ENCODE measurements around the gene CTSF. TPM values are rescaled to one million over a fixed set of nuclear protein-coding genes. Genes with fewer than 3 reads are reported as not detected.

The CTSF gene
- total and polyA plus RNA-seq, 2 of the 13 experiments (the other 11 are each of a cell fraction or from before 2014, with no cell fraction given): not detected

GRCh38 chr11:66556086-66556485 is 12.3 kb downstream of the CTSF start (continued):
- no peak for TF ChIP-seq ETS1 (CRISPR knock-in tag; IDR thresholded peaks at IDR 0.05)

- peaks cover 4 to 43% of the 10 kb centered on the region in 2 experiments for H3K27me3 ChIP-seq (ENCODE audit: control insufficient read depth in 1 of 2, insufficient read depth in 2 of 2, low read length in 2 of 2)
- intact Hi-C loops (cut with micrococcal nuclease; ENCODE audit: unreplicated experiment): no loop called here
- H3K4me3 ChIP-seq (replicated peaks in 1 of 3; ENCODE audit: insufficient read depth in 1 of 3, low read depth in 2 of 3, low read length in 3 of 3): no peak overlapping the region
- no peak for ATAC-seq
- H3K36me3 ChIP-seq (replicated peaks in 1 of 2; ENCODE audit: control insufficient read depth in 1 of 2, insufficient read depth in 2 of 2, low read length in 2 of 2): no peaks in the 10 kb centered on the region
- ChIA-PET POLR2A (no interaction called here), CTCF (ENCODE audit: low intra/inter-chr PET ratio, low total read pairs) (no interaction called here)
- peaks cover 8% of the 10 kb centered on the region for H3K4me1 ChIP-seq (ENCODE audit: insufficient read depth, low read length)
- FAIRE-seq: no peak
- no peaks in the 10 kb centered on the region for H3K79me2 ChIP-seq (ENCODE audit: insufficient read depth, low read length)
- no peak overlapping the region for H3K4me2 ChIP-seq (ENCODE audit: low read depth, low read length)
- no peak overlapping the region for H3K9ac ChIP-seq (ENCODE audit: insufficient read depth, low read depth, low read length)
- no TSS peak for BruUV-seq (replicated peaks)
- DNase-seq (ENCODE audit: low spot score): no peak
- no peak overlapping the region for H2AFZ ChIP-seq (ENCODE audit: low read length)
- H3K27ac ChIP-seq (ENCODE audit: extremely low read length, insufficient read depth, low read length): no peak overlapping the region
- in situ Hi-C loops (cut with HindIII; ENCODE audit: extremely low pct_ligation_motif_present, low pct_unique_long_range_greater_than_20kb): loop anchor here (25.0 kb wide), 1 partner anchor 282 kb away; the partner anchor contains the start of gene RCE1
- 0% methylated on average over 3 of the region's 3 CpGs for WGBS (ENCODE audit: low lambda C conversion rate)
- H4K20me1 ChIP-seq (ENCODE audit: insufficient read depth, low read length): no peaks in the 10 kb centered on the region
- no peaks in the 10 kb centered on the region for H3K9me3 ChIP-seq (ENCODE audit: low read length)
- TF ChIP-seq GFI1 (CRISPR knock-in tag; IDR thresholded peaks at IDR 0.05; ENCODE audit: borderline replicate concordance) (no peak), ZBTB3 (CRISPR knock-in tag; IDR thresholded peaks at IDR 0.05; ENCODE audit: borderline replicate concordance, low read depth) (no peak), TFAP4 (IDR thresholded peaks at IDR 0.05; ENCODE audit: borderline replicate concordance, low read depth) (no peak), CSRNP2 (CRISPR knock-in tag; conservative IDR thresholded peaks at IDR 0.05; ENCODE audit: low read depth) (no peak), SNAPC4 (CRISPR knock-in tag; IDR thresholded peaks at IDR 0.05) (no peak), FOXA3 (CRISPR knock-in tag; IDR thresholded peaks at IDR 0.05) (no peak), ZNF121 (CRISPR knock-in tag; IDR thresholded peaks at IDR 0.05) (no peak), MLXIP (CRISPR knock-in tag; IDR thresholded peaks at IDR 0.05; ENCODE audit: borderline replicate concordance) (no peak), ZNF563 (CRISPR knock-in tag; IDR thresholded peaks at IDR 0.05) (no peak), IRX3 (CRISPR knock-in tag; IDR thresholded peaks at IDR 0.05; ENCODE audit: borderline replicate concordance, low read depth) (no peak)
Observed at GRCh38 chr11:66555416-66555815, 13.0 kb downstream of the CTSF start.
